CD4-positive, alpha-beta memory T cell (primary cell): Measurements from ENCODE around the gene ETS1. TPM values are rescaled to one million over a fixed set of nuclear protein-coding genes. Genes with fewer than 3 reads are reported as not detected.

Experiments
- CTCF ChIA-PET: fragments of 350-600 bp; sonication (Branson Sonifier 250); formaldehyde crosslinking; loops from one replicate; lab custom pipeline; 2021; ENCODE audit warnings: inconsistent platforms; ENCODE audit not compliant: partially characterized antibody; lab: Charles Lee
- POLR2A ChIA-PET: fragments of 350-600 bp; sonication (Branson Sonifier 250); formaldehyde crosslinking; loops from one replicate; lab custom pipeline; 2021; ENCODE audit not compliant: partially characterized antibody; lab: Charles Lee
- DNase-seq, 5 donors: peaks; one replicate each; pipeline versions ENCODE4 v3.0.0 to v3.0.0-alpha.2; 2020 to 2022; ENCODE audit warnings: mixed read lengths in 1 of 5
- H3K27ac ChIP-seq: one replicate; pipeline ENCODE4 v1.7.0; 2013; ENCODE audit warnings: low read depth, low read length
- H3K27me3 ChIP-seq: 2 replicates; pipeline ENCODE4 v1.7.0; 2013; ENCODE audit warnings: mild to moderate bottlenecking, low read length, moderate library complexity; ENCODE audit not compliant: insufficient read depth
- H3K36me3 ChIP-seq: 2 replicates; pipeline ENCODE4 v1.7.0; 2013; ENCODE audit warnings: mild to moderate bottlenecking, low read length, moderate library complexity; ENCODE audit not compliant: insufficient read depth
- H3K4me1 ChIP-seq: 2 replicates; pipeline ENCODE4 v1.7.0; 2013; ENCODE audit warnings: mild to moderate bottlenecking, low read length, moderate library complexity; ENCODE audit not compliant: insufficient read depth
- H3K4me3 ChIP-seq, 2 donors: one replicate each; pipeline ENCODE4 v1.7.0; 2013; ENCODE audit warnings: low read length in 2 of 2, mild to moderate bottlenecking in 1 of 2
- H3K9me3 ChIP-seq, 2 donors: one replicate each; pipeline ENCODE4 v1.7.0; 2013; ENCODE audit warnings: low read length in 2 of 2, control low read depth in 1 of 2; ENCODE audit not compliant: control insufficient read depth in 1 of 2
- H3K27ac Mint-ChIP-seq, 7 donors: one replicate each; pipeline ENCODE4 v1.8.0; 2020 to 2021; ENCODE audit warnings: mixed read lengths in 7 of 7, mild to moderate bottlenecking in 6 of 7, inconsistent platforms in 3 of 7, moderate library complexity in 3 of 7
- H3K27me3 Mint-ChIP-seq, 2 donors: one replicate each; pipeline ENCODE4 v1.8.0; 2020 to 2021; ENCODE audit warnings: mixed read lengths in 2 of 2
- H3K36me3 Mint-ChIP-seq, 2 donors: one replicate each; pipeline ENCODE4 v1.8.0; 2020 to 2021; ENCODE audit warnings: mixed read lengths in 2 of 2, inconsistent platforms in 1 of 2, mild to moderate bottlenecking in 1 of 2
- H3K4me1 Mint-ChIP-seq, 4 donors: one replicate each; pipeline ENCODE4 v1.8.0; 2020 to 2021; ENCODE audit warnings: mixed read lengths in 4 of 4, mild to moderate bottlenecking in 1 of 4
- H3K4me3 Mint-ChIP-seq, 8 donors: one replicate each; pipeline ENCODE4 v1.8.0; 2020 to 2021; ENCODE audit warnings: mixed read lengths in 8 of 8, mild to moderate bottlenecking in 7 of 8, moderate library complexity in 6 of 8, inconsistent platforms in 3 of 8
- H3K9me3 Mint-ChIP-seq, 8 donors: one replicate each; pipeline ENCODE4 v1.8.0; 2020 to 2021; ENCODE audit warnings: mixed read lengths in 8 of 8, mild to moderate bottlenecking in 5 of 8, inconsistent platforms in 3 of 8, moderate library complexity in 1 of 8
- intact Hi-C: fragments of 100-400 bp; cut with micrococcal nuclease; formaldehyde crosslinking; loops from one replicate; pipeline ENCODE4 v1.15.1; 2023
- polyA plus RNA-seq, 2 donors: library from polyadenylated mRNA; unstranded; fragments of 300-500 nt; fragmentation: Illumina TruSeq; gene quantifications; one replicate each; pipeline ENCODE4 v1.2.3, GENCODE V29; 2021
- total RNA-seq, 2 experiments: library from RNA; stranded (reverse); gene quantifications; one replicate each; pipeline ENCODE4 v1.2.3, GENCODE V29; 2021

Gene ETS1
- total and polyA plus RNA-seq, 4 experiments from 2014 or later, result 435 to 761 (median 593) TPM

DNA sequence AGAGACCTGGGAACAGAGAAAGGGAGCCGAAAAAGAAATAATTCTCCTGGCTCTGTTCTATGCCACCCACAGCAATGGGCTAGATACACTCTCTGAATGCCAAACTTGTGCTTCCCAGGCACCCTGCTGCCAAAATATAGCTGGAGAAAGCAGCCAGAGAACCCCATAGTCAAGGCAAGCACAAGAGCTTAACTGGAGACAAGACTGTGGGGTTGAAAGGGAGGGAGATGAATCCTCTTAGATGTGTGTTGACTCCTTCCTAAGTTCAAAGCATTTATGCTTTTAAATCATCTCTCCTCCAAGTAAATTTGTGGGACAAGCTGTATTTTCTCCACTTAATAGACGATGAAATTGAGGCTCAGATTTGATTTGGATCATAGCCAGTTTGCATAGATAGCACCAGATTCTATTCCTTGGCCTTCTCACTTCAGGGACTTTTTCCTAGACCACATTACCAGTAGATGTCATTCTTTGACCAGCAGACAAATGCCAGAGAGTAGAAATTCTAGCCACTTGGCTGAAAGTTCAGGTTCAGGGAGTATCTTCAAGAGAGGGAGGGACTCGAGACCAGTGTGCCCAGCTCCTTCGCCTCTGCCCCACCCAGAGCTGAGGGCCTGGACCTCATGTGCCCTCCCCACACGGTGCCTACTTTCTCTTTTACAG lies 16.5 kb upstream of the ETS1 start:
- Histone ChIP-seq H3K4me3 (no peak overlapping the region), H3K27ac (no peak overlapping the region), H3K4me1 (peaks cover 28% of the 10 kb centered on the region), H3K36me3 (no peaks in the 10 kb centered on the region), H3K9me3 (no peaks in the 10 kb centered on the region), H3K27me3 (no peaks in the 10 kb centered on the region)
- ChIA-PET POLR2A (interaction anchor here (0.8 to 13.1 kb wide), 8 partner anchors 11 to 127 kb away, joined by 3 to 130 read pairs (median 3); no protein-coding TSS in a partner anchor), CTCF (interaction anchor here (1.0 to 10.1 kb wide), 7 partner anchors 20 to 227 kb away, joined by 3 to 89 read pairs (median 8); no protein-coding TSS in a partner anchor)
- Mint-ChIP-seq H3K27me3 (no peaks in the 10 kb centered on the region), H3K27ac (peak overlapping the region in 2 of 7 donors; percentile 34 to 56), H3K4me3 (no peak overlapping the region), H3K36me3 (no peaks in the 10 kb centered on the region), H3K9me3 (no peaks in the 10 kb centered on the region), H3K4me1 (peaks cover 10 to 29% (median 18%) of the 10 kb centered on the region in 4 donors)
- intact Hi-C loops, result no loop called here
- DNase-seq, result no peak

DNA sequence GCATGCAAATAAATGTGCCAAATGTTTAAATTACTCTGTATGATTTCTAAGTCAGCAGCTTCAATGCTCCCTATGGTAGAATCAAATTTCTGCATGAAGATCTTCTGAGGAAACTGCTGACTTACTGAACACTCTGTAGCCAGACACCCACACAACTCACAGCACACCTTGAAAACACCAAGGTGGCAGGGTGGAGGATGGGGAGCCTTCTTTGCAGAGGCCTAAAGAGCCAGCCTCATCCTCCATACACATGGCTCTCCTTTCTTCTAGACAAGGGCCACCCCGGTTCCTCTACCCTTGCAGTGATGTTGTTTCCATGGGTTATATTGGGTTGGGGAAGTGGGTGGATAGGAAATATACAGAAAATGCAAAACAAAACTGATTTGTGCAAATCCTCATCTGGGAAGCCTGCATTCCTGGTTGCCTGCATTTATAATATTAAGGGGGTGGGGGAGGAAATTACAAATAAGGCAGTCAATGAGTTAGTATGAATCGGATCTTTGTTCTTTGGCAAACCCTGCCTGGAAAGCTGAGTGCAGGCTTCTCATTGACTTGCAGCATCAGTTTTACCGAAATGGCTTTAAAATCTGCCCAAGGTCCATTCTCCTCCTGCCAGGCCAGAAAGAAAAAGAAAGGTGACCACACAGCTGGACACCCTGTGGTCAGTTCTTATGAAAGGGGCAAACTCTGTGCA lies 15.8 kb upstream of the ETS1 start:
- H3K27ac ChIP-seq, result no peak overlapping the region
- no peak for DNase-seq
- CTCF ChIA-PET, result interaction anchor here (1.0 to 10.1 kb wide), 6 partner anchors 20 to 228 kb away, joined by 3 to 89 read pairs (median 8); no protein-coding TSS in a partner anchor
- no peak overlapping the region for H3K4me3 ChIP-seq
- H3K4me1 ChIP-seq, result peaks cover 21% of the 10 kb centered on the region
- Mint-ChIP-seq H3K9me3 (no peaks in the 10 kb centered on the region), H3K4me1 (peaks cover 5 to 23% (median 20%) of the 10 kb centered on the region in 4 donors), H3K27ac (peak overlapping the region in 1 of 7 donors; percentile 43), H3K27me3 (no peaks in the 10 kb centered on the region), H3K4me3 (no peak overlapping the region), H3K36me3 (no peaks in the 10 kb centered on the region)
- POLR2A ChIA-PET, result interaction anchor here (0.8 to 13.1 kb wide), 8 partner anchors 11 to 127 kb away, joined by 3 to 130 read pairs (median 3); no protein-coding TSS in a partner anchor
- intact Hi-C loops, result no loop called here
- no peaks in the 10 kb centered on the region for H3K36me3 ChIP-seq
- no peaks in the 10 kb centered on the region for H3K27me3 ChIP-seq
- no peaks in the 10 kb centered on the region for H3K9me3 ChIP-seq

DNA sequence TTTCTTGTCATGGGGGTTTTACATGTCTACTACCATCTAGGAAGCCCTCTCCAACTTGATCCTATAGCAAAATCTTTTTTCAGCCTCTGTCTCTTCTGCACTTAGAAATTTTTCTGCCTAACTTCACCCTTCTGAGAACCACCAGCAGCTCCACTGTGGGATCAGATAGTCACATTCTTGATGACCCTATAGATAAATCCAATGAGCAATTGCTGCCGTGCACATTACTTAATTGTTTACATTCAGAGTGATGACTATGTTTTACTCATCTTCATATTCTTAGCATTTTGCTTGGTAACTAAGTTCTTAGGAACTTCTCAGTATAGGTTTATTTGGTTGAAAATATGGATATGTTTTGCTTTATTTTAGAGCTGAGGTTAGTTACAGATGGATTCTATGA lies 12.4 kb upstream of the ETS1 start:
- Histone ChIP-seq H3K27ac (no peak overlapping the region), H3K36me3 (no peaks in the 10 kb centered on the region), H3K4me1 (peaks cover 15% of the 10 kb centered on the region), H3K9me3 (no peaks in the 10 kb centered on the region), H3K27me3 (no peaks in the 10 kb centered on the region), H3K4me3 (no peak overlapping the region)
- Mint-ChIP-seq H3K4me1 (peaks cover 6 to 23% (median 17%) of the 10 kb centered on the region in 4 donors), H3K27ac (no peak overlapping the region), H3K4me3 (no peak overlapping the region), H3K27me3 (no peaks in the 10 kb centered on the region), H3K36me3 (no peaks in the 10 kb centered on the region), H3K9me3 (peaks cover 0 to under 1% (median 0%) of the 10 kb centered on the region in 8 donors)
- ChIA-PET POLR2A (interaction anchor here (1.1 to 1.3 kb wide), 3 partner anchors 21 to 47 kb away, joined by 3 to 4 read pairs (median 4); no protein-coding TSS in a partner anchor), CTCF (interaction anchor here (1.0 to 10.1 kb wide), 4 partner anchors 9 to 63 kb away, joined by 3 to 89 read pairs (median 4); no protein-coding TSS in a partner anchor)
- intact Hi-C loops, result loop anchor here (5.0 kb wide), 1 partner anchor 47 kb away; no protein-coding TSS in a partner anchor
- no peak for DNase-seq

DNA sequence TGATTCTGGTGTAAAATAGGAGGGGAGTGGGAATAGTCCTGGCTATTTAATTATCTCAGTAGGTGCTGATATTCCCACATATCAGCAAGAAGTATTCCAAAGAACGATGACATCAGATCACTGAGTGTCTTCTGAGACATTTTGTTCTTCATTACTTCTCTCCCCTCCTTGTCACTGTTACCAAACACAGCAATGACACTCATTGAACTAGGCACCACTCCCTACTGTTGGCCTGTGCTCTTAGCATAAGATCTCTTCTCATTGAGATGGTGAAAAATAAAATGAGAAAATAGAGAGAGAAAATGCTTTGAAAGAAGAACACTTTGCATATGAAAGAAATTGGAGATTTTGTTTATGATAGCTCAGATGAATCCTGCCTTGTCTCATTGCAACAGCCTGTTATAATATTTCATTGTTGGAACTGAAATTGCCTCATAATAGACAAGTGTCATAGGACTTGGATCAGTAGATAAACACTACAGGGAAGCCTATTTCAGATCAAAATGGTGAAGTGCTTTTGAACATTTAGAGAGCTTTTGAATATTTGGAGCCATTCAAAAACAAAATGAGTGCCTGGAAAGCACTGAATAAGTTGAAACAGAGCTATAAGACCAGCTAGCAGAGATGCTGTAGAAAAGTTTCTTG lies 11.3 kb upstream of the ETS1 start:
- H3K36me3 Mint-ChIP-seq, result no peaks in the 10 kb centered on the region
- peaks cover 1 to 17% (median 12%) of the 10 kb centered on the region in 4 donors for H3K4me1 Mint-ChIP-seq
- H3K27ac Mint-ChIP-seq, result no peak overlapping the region
- intact Hi-C loops, result loop anchor here (5.0 kb wide), 1 partner anchor 46 kb away; no protein-coding TSS in a partner anchor
- POLR2A ChIA-PET, result interaction anchor here (0.8 to 1.2 kb wide), 2 partner anchors 22 to 25 kb away, joined by 4 read pairs; no protein-coding TSS in a partner anchor
- H3K27me3 ChIP-seq, result no peaks in the 10 kb centered on the region
- no peaks in the 10 kb centered on the region for H3K27me3 Mint-ChIP-seq
- no peak for DNase-seq
- H3K4me3 ChIP-seq, result no peak overlapping the region
- H3K9me3 Mint-ChIP-seq, result peaks cover 0 to 2% (median 0%) of the 10 kb centered on the region in 8 donors
- CTCF ChIA-PET, result interaction anchor here (0.9 to 1.4 kb wide), 4 partner anchors 8 to 34 kb away, joined by 3 to 4 read pairs (median 4); no protein-coding TSS in a partner anchor
- H3K36me3 ChIP-seq, result no peaks in the 10 kb centered on the region
- no peak overlapping the region for H3K27ac ChIP-seq
- H3K4me1 ChIP-seq, result peaks cover 10% of the 10 kb centered on the region
- no peaks in the 10 kb centered on the region for H3K9me3 ChIP-seq
- H3K4me3 Mint-ChIP-seq, result no peak overlapping the region

DNA sequence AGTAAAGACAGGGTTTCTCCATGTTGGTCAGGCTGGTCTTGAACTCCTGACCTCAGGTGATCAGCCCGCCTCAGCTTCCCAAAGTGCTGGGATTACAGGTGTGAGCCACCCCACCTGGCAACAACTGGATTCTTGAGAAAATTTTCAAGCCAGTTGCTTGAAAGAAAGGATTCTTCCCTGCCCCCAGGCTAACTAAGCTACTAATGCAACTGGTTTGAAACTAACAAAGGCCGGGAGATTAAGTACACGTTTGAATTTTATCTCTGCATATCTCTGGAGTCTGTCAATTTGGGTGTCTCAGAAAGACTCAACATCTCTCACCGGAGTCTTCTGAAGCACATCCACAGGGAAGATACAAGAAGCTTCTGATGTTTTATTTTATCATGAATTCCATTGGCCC lies 10.7 kb upstream of the ETS1 start:
- no peaks in the 10 kb centered on the region for H3K36me3 ChIP-seq
- H3K36me3 Mint-ChIP-seq, result no peaks in the 10 kb centered on the region
- no peak overlapping the region for H3K4me3 ChIP-seq
- peaks cover 0 to 2% (median 0%) of the 10 kb centered on the region in 8 donors for H3K9me3 Mint-ChIP-seq
- POLR2A ChIA-PET, result no interaction called here
- H3K9me3 ChIP-seq, result no peaks in the 10 kb centered on the region
- no peak for DNase-seq
- peaks cover 5% of the 10 kb centered on the region for H3K4me1 ChIP-seq
- no peak overlapping the region for H3K27ac ChIP-seq
- H3K27me3 ChIP-seq, result no peaks in the 10 kb centered on the region
- no peak overlapping the region for H3K4me3 Mint-ChIP-seq
- CTCF ChIA-PET, result interaction anchor here (1.3 to 1.4 kb wide), 2 partner anchors 11 to 24 kb away, joined by 4 read pairs; no protein-coding TSS in a partner anchor
- intact Hi-C loops, result loop anchor here (5.0 kb wide), 1 partner anchor 46 kb away; no protein-coding TSS in a partner anchor
- H3K27me3 Mint-ChIP-seq, result no peaks in the 10 kb centered on the region
- peaks cover 1 to 12% (median 7%) of the 10 kb centered on the region in 4 donors for H3K4me1 Mint-ChIP-seq
- no peak overlapping the region for H3K27ac Mint-ChIP-seq

DNA sequence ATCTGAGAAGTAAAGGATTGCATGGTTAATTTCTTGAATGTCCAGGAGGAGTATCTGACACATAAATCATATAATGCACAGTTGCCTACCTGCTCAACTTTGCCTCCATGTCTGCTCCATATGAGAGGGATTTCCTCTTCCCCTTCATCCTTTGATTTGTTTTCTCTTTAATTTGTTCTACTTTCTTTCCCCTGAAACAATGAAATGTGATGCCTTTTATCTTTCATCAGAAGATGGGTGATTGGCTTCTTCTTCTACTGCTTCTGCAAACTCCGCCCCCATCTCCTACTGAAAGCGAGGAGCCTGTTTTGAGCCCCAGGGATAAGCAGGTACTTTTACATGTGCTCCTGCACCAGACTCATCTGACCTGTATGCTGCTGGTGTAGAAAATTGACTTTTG lies 9.9 kb upstream of the ETS1 start:
- Mint-ChIP-seq H3K4me1 (peaks cover 0 to 8% (median 4%) of the 10 kb centered on the region in 4 donors), H3K36me3 (no peaks in the 10 kb centered on the region), H3K4me3 (no peak overlapping the region), H3K27ac (no peak overlapping the region), H3K27me3 (no peaks in the 10 kb centered on the region), H3K9me3 (peaks cover 0 to 2% (median 0%) of the 10 kb centered on the region in 8 donors)
- intact Hi-C loops, result loop anchor here (5.0 kb wide), 1 partner anchor 45 kb away; no protein-coding TSS in a partner anchor
- Histone ChIP-seq H3K27ac (no peak overlapping the region), H3K36me3 (no peaks in the 10 kb centered on the region), H3K4me1 (no peaks in the 10 kb centered on the region), H3K4me3 (no peak overlapping the region), H3K27me3 (no peaks in the 10 kb centered on the region), H3K9me3 (no peaks in the 10 kb centered on the region)
- ChIA-PET CTCF (no interaction called here), POLR2A (no interaction called here)
- no peak for DNase-seq
